Astrocyte (in vitro differentiated cells and primary cell): ENCODE measurements around the gene ZMIZ1. TPM values are rescaled to one million over a fixed set of nuclear protein-coding genes. Genes with fewer than 3 reads are reported as not detected.

ENCODE experiments used
- DNase-seq: peaks from one replicate; pipeline ENCODE4 v3.0.0-alpha.2; 2010; ENCODE audit warnings: low read depth
- FAIRE-seq: peaks from 2 replicates; lab custom pipeline; 2011; peaks lifted over from hg19 to GRCh38; lab: Jason Lieb, UNC
- H2AFZ ChIP-seq: 2 replicates; pipeline ENCODE4 v1.6.0; 2012; ENCODE audit warnings: low read depth, low read length, inconsistent platforms
- H3K27ac ChIP-seq: 2 replicates; pipeline ENCODE4 v1.5.1; 2011; ENCODE audit warnings: low read depth, low read length, inconsistent platforms
- H3K27me3 ChIP-seq: 2 replicates; pipeline ENCODE4 v1.6.0; 2011; ENCODE audit warnings: low read length, inconsistent platforms; ENCODE audit not compliant: insufficient read depth
- H3K36me3 ChIP-seq: 2 replicates; pipeline ENCODE4 v1.5.1; 2011; ENCODE audit warnings: low read length, inconsistent platforms; ENCODE audit not compliant: insufficient read depth
- H3K4me1 ChIP-seq: 2 replicates; pipeline ENCODE4 v1.5.1; 2011; ENCODE audit warnings: low read length, inconsistent platforms; ENCODE audit not compliant: insufficient read depth
- H3K4me2 ChIP-seq: 2 replicates; pipeline ENCODE4 v1.6.0; 2012; ENCODE audit warnings: low read length, inconsistent platforms
- H3K4me3 ChIP-seq: 2 replicates; pipeline ENCODE4 v1.5.1; 2011; ENCODE audit warnings: low read depth, mild to moderate bottlenecking, low read length, inconsistent platforms; ENCODE audit not compliant: insufficient read depth
- H3K79me2 ChIP-seq: 2 replicates; pipeline ENCODE4 v1.6.0; 2012; ENCODE audit warnings: mild to moderate bottlenecking, low read length, inconsistent platforms; ENCODE audit not compliant: insufficient read depth
- H3K9ac ChIP-seq: 2 replicates; pipeline ENCODE4 v1.6.0; 2012; ENCODE audit warnings: mild to moderate bottlenecking, low read length, inconsistent platforms
- H3K9me3 ChIP-seq: 2 replicates; pipeline ENCODE4 v1.5.1; 2012; ENCODE audit warnings: low read depth, mild to moderate bottlenecking, low read length, inconsistent platforms; ENCODE audit not compliant: insufficient read depth
- H4K20me1 ChIP-seq: 2 replicates; pipeline ENCODE4 v1.6.0; 2012; ENCODE audit warnings: low read length, inconsistent platforms; ENCODE audit not compliant: insufficient read depth
- H3K27ac Mint-ChIP-seq: one replicate; pipeline ENCODE4 v1.8.0; 2021; ENCODE audit warnings: mild to moderate bottlenecking, mixed read lengths; ENCODE audit not compliant: unreplicated experiment
- H3K27me3 Mint-ChIP-seq: one replicate; pipeline ENCODE4 v1.8.0; 2021; ENCODE audit warnings: low read depth, mixed read lengths; ENCODE audit not compliant: unreplicated experiment
- H3K36me3 Mint-ChIP-seq: one replicate; pipeline ENCODE4 v1.8.0; 2021; ENCODE audit warnings: low read depth, mixed read lengths; ENCODE audit not compliant: unreplicated experiment
- H3K4me1 Mint-ChIP-seq: one replicate; pipeline ENCODE4 v1.8.0; 2021; ENCODE audit warnings: low read depth, mixed read lengths; ENCODE audit not compliant: unreplicated experiment
- H3K4me3 Mint-ChIP-seq: one replicate; pipeline ENCODE4 v1.8.0; 2021; ENCODE audit warnings: mild to moderate bottlenecking, moderate library complexity, mixed read lengths; ENCODE audit not compliant: unreplicated experiment
- H3K9me3 Mint-ChIP-seq: one replicate; pipeline ENCODE4 v1.8.0; 2021; ENCODE audit warnings: mild to moderate bottlenecking, mixed read lengths; ENCODE audit not compliant: unreplicated experiment
- EZH2 ChIP-seq: IDR thresholded peaks from 2 replicates; pipeline ENCODE4 v1.6.1; 2012; ENCODE audit warnings: mild to moderate bottlenecking, low read length, inconsistent platforms; ENCODE audit not compliant: insufficient read depth
- total RNA-seq: library from RNA; stranded (reverse); gene quantifications from 2 replicates; pipeline ENCODE4 v1.2.1, GENCODE V29; 2021
- TF ChIP-seq, protein P1 (sequence below): IDR thresholded peaks from 2 replicates; pipeline ENCODE4 v1.5.1; 2011; ENCODE audit warnings: low read depth, mild to moderate bottlenecking, inconsistent platforms, low read length, moderate library complexity; ENCODE audit not compliant: insufficient read depth

Gene ZMIZ1
- total RNA-seq, 1 donor from 2014 or later = 45.5 TPM

DNA sequence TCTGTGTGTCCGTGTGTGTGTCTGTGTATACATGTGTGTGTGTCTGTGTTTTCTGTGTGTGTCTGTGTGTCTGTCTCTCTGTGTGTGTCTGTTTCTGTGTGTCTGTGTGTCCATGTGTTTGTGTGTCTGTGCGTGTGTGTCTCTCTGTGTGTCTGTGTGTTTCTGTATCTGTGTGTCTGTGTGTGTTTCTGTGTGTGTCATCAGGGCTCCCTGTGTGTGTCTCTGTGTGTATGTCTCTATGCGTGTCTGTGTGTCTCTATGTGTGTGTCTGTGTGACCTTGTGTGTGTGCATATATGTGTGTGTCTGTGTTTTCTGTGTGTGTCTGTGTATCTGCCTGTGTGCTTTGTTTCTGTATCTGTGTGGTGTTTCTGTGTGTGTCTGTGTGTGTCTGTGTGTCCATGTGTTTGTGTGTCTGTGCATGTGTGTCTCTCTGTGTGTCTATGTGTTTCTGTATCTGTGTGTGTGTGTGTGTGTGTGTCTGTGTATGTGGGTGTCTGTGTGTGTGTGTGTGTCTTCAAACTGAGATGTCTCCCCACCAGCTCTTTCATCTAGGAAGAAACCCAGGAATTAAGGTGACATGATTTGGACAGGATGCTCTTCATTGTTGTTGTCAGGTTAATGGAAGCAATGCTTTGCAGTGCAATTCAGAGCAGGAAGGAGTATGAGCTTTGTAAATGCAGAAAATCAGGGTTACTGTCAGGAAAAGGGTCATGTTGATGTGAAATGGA lies 257.8 kb downstream of the ZMIZ1 start:
- H3K9me3 Mint-ChIP-seq = peaks cover 5% of the 10 kb centered on the region
- Histone ChIP-seq H4K20me1 (no peaks in the 10 kb centered on the region), H3K36me3 (no peaks in the 10 kb centered on the region), H3K9me3 (no peaks in the 10 kb centered on the region), H3K27ac (no peak overlapping the region), H3K9ac (no peak overlapping the region), H2AFZ (no peak overlapping the region), H3K27me3 (no peaks in the 10 kb centered on the region), H3K79me2 (no peaks in the 10 kb centered on the region), H3K4me2 (no peak overlapping the region), H3K4me3 (no peak overlapping the region), H3K4me1 (peaks cover 22% of the 10 kb centered on the region)
- DNase-seq (no peak), FAIRE-seq (peak; percentile 56)
- no peak for TF ChIP-seq EZH2
- TF ChIP-seq, protein P1, sequence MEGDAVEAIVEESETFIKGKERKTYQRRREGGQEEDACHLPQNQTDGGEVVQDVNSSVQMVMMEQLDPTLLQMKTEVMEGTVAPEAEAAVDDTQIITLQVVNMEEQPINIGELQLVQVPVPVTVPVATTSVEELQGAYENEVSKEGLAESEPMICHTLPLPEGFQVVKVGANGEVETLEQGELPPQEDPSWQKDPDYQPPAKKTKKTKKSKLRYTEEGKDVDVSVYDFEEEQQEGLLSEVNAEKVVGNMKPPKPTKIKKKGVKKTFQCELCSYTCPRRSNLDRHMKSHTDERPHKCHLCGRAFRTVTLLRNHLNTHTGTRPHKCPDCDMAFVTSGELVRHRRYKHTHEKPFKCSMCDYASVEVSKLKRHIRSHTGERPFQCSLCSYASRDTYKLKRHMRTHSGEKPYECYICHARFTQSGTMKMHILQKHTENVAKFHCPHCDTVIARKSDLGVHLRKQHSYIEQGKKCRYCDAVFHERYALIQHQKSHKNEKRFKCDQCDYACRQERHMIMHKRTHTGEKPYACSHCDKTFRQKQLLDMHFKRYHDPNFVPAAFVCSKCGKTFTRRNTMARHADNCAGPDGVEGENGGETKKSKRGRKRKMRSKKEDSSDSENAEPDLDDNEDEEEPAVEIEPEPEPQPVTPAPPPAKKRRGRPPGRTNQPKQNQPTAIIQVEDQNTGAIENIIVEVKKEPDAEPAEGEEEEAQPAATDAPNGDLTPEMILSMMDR = no peak
- H3K36me3 Mint-ChIP-seq = no peaks in the 10 kb centered on the region
- no peak overlapping the region for H3K27ac Mint-ChIP-seq
- H3K27me3 Mint-ChIP-seq = peaks cover 8% of the 10 kb centered on the region
- no peak overlapping the region for H3K4me3 Mint-ChIP-seq
- peaks cover 13% of the 10 kb centered on the region for H3K4me1 Mint-ChIP-seq

DNA sequence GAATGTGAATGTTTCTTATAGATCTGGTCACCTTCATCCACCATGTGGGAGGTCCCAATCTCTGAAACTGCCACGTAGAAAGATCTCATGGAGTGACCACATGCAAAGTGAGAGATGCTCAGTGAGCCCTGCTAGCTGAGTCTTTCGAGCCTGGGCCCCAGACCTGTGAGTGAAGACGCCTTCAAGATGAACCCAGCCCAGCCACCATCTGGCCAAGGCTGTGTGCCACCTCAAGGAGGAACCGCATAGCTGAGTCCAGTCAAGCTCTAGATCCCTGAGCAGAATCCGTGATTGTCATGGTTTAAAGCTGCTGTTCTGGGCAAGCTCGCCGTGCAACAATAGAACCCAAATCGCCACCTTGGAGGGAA lies 258.3 kb downstream of the ZMIZ1 start:
- no peak overlapping the region for H3K4me2 ChIP-seq
- no peak overlapping the region for H3K27ac ChIP-seq
- H3K27me3 ChIP-seq = no peaks in the 10 kb centered on the region
- no peaks in the 10 kb centered on the region for H3K79me2 ChIP-seq
- no peak overlapping the region for H3K27ac Mint-ChIP-seq
- H3K27me3 Mint-ChIP-seq = peaks cover 8% of the 10 kb centered on the region
- H3K36me3 ChIP-seq = no peaks in the 10 kb centered on the region
- H3K4me1 ChIP-seq = peaks cover 25% of the 10 kb centered on the region
- no peak for DNase-seq
- no peaks in the 10 kb centered on the region for H4K20me1 ChIP-seq
- H3K4me3 Mint-ChIP-seq = no peak overlapping the region
- no peak overlapping the region for H3K9ac ChIP-seq
- no peaks in the 10 kb centered on the region for H3K9me3 ChIP-seq
- H3K9me3 Mint-ChIP-seq = peaks cover 8% of the 10 kb centered on the region
- no peak overlapping the region for H2AFZ ChIP-seq
- no peak for TF ChIP-seq EZH2
- TF ChIP-seq, protein P1 = no peak
- H3K4me3 ChIP-seq = no peak overlapping the region
- H3K36me3 Mint-ChIP-seq = no peaks in the 10 kb centered on the region
- FAIRE-seq = no peak
- peaks cover 13% of the 10 kb centered on the region for H3K4me1 Mint-ChIP-seq

DNA sequence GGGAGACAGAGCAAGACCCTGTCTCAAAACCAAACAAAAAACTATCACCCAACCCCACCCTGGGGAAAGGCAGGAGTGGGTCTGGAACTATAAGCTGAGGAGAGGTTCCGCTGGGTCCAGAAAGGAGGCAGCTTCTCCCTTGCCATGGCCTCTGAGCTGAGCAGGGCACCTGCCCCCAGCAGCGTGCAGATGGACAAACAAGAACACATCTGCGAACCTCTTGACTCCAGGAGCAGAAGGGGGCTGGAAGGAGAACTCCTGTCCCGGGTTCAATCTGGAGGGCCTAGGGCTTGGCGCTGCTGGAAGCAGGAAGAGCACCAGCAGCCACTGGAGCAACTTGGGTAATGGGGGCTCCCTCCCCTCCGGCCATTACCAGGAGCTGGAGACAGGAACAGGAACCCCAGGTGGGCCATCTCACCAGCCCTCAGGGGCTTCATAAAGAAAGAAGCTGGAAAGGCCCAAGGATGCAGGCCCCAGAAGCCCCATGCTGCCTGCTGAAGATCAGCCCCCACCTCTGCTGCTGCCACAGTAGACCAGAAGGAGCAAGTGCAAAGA lies 259.5 kb downstream of the ZMIZ1 start:
- no peak overlapping the region for H3K27ac ChIP-seq
- H3K4me2 ChIP-seq = no peak overlapping the region
- H3K27ac Mint-ChIP-seq = no peak overlapping the region
- DNase-seq (no peak), FAIRE-seq (no peak)
- H3K27me3 ChIP-seq = no peaks in the 10 kb centered on the region
- no peaks in the 10 kb centered on the region for H3K36me3 ChIP-seq
- peaks cover 16% of the 10 kb centered on the region for H3K4me1 ChIP-seq
- TF ChIP-seq EZH2 = no peak
- TF ChIP-seq, protein P1 = no peak
- peaks cover 9% of the 10 kb centered on the region for H3K9me3 Mint-ChIP-seq
- no peak overlapping the region for H3K4me3 Mint-ChIP-seq
- H3K36me3 Mint-ChIP-seq = no peaks in the 10 kb centered on the region
- peaks cover 4% of the 10 kb centered on the region for H3K4me1 Mint-ChIP-seq
- H3K4me3 ChIP-seq = no peak overlapping the region
- H2AFZ ChIP-seq = no peak overlapping the region
- H4K20me1 ChIP-seq = no peaks in the 10 kb centered on the region
- H3K27me3 Mint-ChIP-seq = peaks cover 8% of the 10 kb centered on the region
- no peaks in the 10 kb centered on the region for H3K9me3 ChIP-seq
- H3K9ac ChIP-seq = no peak overlapping the region
- no peaks in the 10 kb centered on the region for H3K79me2 ChIP-seq
